Neural cell (in vitro differentiated cells): ENCODE data around the gene GMDS.

ENCODE experiments used
- CTCF ChIP-seq: fragments of 450-650 bp; IDR thresholded peaks from 2 replicates; pipeline ENCODE4 v1.5.1; 2014; ENCODE audit warnings: antibody characterized with exemption, mild to moderate bottlenecking, moderate library complexity; ENCODE audit not compliant: poor library complexity, severe bottlenecking
- TF ChIP-seq, protein P1 (sequence below): IDR thresholded peaks from 2 replicates; pipeline ENCODE4 v1.6.1; 2012; ENCODE audit warnings: borderline replicate concordance

- no peak for TF ChIP-seq CTCF
- TF ChIP-seq, protein P1, sequence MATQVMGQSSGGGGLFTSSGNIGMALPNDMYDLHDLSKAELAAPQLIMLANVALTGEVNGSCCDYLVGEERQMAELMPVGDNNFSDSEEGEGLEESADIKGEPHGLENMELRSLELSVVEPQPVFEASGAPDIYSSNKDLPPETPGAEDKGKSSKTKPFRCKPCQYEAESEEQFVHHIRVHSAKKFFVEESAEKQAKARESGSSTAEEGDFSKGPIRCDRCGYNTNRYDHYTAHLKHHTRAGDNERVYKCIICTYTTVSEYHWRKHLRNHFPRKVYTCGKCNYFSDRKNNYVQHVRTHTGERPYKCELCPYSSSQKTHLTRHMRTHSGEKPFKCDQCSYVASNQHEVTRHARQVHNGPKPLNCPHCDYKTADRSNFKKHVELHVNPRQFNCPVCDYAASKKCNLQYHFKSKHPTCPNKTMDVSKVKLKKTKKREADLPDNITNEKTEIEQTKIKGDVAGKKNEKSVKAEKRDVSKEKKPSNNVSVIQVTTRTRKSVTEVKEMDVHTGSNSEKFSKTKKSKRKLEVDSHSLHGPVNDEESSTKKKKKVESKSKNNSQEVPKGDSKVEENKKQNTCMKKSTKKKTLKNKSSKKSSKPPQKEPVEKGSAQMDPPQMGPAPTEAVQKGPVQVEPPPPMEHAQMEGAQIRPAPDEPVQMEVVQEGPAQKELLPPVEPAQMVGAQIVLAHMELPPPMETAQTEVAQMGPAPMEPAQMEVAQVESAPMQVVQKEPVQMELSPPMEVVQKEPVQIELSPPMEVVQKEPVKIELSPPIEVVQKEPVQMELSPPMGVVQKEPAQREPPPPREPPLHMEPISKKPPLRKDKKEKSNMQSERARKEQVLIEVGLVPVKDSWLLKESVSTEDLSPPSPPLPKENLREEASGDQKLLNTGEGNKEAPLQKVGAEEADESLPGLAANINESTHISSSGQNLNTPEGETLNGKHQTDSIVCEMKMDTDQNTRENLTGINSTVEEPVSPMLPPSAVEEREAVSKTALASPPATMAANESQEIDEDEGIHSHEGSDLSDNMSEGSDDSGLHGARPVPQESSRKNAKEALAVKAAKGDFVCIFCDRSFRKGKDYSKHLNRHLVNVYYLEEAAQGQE, result no peak
These were observed 615.1 kb downstream of the GMDS start for GRCh38 chr6:1630212-1630770.
